RPMI7951 (cell line): Measurements from ENCODE around the gene NELFA. TPM values are rescaled to one million over a fixed set of nuclear protein-coding genes. Genes with fewer than 3 reads are reported as not detected.
"Not testable (repeated sequence)": the region's sequence is repeated elsewhere in the genome, so short reads cannot be mapped to it uniquely, and the experiment has no call there.

Experiments
- DNase-seq: peaks from one replicate; pipeline ENCODE4 v3.0.0-alpha.2; 2012; ENCODE audit warnings: low read depth
- total RNA-seq: library from RNA; depleted of rRNA; stranded (reverse); fragments of >200 nt; shearing (Covaris generic); gene quantifications from 2 replicates; pipeline ENCODE4 v1.2.3, GENCODE V29; 2014

Gene NELFA
- total RNA-seq, 1 experiment from 2014 or later: 12.5 TPM

DNA sequence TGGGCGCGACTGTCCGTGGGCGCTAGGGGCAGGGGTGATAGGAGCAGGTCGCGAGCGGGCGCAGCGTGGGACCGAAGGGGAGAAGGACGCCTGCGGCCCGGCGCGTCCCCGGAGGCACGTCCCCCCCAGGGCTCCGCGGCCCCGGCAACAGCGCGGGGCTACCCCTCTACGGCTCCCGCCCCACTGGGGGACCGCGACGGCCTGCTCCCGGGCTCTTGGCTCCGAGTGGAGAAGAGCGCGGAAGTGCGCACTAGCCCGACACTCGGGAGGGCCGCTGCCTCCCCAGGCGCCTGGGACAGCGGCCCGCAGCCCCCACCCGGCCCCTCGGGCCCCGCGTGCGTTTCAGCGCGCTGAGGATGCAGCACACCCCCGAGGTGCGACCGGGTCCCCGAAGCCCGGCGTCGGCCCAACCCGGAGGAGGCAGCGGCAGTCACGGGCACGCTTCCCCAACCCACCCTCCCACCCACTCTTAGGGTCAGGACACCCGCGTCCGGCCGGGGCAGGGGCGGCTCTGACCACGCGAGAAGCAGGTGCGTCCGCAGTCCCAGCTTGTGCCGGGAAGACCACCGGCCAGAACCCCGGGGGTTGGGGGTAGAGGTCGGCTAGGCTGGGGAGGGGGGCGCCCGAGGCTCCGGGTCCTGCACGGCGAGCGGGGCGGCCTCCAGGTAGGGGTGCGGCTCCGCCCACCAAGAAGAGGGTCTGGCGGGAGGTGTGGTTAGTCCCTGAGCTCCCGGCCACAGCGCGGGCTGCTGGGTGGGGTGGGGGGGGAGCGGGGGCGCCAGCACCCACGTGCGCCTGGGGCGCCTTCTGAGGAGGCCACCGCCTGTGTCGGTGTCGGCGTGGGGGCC, 31.8 kb upstream of the NELFA start:
- no peak for DNase-seq

DNA sequence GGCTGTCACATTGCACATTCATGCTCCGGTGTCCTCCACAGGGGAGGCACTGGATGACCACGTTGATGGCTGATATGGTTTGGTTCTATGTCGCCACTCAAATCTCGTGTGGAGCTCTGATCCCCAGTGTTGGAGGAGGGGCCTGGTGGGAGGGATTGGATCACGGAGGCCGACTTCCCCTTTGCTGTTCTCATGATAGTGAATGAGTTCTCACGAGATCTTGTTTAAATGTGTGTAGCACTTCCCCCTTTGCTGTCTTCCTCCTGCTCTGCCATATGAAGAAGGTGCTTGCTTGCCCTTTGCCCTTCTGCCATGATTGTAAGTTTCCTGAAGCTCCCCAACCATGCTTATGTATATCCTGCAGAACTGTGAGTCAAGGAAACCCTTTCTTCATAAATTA, 28.1 kb upstream of the NELFA start:
- no peak for DNase-seq

DNA sequence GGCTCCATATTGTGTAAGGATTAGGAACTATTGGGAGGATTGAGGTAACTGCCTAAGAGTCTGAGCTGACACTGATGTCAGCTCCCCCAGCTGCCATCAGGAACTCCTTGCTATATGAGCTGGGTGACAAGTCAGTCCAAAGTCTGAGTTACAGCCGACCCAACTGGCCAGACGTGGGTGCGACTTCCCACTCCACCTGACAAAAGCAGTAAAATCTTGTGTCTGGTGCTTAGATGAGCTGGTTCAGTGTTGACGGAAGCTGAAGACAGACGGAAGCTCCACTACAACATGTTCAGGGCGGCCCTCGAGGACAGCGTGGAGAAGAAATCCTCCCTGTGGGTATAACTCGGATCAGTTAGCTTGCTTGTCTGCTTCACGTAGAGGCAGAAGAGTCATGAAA, 27.6 kb upstream of the NELFA start:
- no peak for DNase-seq

DNA sequence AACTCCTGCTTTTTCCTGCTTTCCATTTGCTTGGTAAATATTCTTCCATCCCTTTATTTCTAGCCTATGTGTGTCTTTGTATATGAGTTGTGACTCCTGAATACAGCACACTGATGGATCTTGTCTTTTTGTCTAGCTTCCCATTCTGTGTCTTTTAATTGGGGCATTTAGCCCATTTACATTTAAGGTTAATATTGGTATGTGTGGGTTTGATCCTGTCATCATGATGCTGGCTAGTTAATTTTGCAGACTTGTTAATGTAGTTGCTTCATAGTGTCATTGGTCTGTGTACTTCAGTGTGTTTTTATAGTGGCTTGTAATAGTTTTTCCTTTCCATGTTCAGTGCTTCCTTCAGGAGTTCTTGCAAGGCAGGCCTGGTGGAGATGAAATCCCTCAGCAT, 22.4 kb upstream of the NELFA start:
- DNase-seq: not testable (repeated sequence)

DNA sequence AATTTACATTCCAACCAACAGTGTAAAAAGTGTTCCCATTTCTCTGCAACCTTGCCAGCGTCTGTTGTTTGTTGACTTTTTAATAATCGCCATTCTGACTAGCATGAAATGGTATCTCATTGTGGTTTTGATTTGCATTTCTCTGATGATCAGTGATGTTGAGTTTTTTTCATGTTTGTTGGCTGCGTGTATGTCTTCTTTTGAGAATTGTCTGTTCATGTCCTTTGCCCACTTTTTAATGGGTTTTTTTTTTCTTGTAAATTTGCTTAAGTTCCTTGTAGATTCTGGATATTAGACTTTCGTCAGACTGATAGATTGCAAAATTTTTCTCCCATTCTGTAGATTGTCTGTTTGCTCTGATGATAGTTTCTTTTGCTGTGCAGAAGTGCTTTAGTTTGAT, 18.3 kb upstream of the NELFA start:
- not testable (repeated sequence) for DNase-seq

DNA sequence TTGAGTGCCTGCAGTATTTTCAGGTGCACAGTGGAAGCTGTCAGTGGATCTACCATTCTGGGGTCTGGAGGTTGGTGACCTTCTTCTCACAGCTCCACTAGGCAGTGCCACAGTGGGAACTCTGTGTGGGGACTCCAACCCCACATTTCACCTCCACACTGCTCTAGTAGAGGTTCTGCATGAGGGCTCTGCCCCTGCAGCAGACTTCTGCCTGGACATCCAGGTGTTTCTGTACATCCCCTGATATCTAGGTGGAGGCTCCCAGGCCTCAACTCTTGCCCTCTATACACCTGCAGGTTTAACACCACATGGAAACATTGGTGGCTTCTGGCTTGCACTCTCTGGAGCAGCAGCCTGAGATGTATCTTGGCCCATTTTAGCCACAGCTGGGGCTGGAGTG, 17.0 kb upstream of the NELFA start:
- DNase-seq: no peak

DNA sequence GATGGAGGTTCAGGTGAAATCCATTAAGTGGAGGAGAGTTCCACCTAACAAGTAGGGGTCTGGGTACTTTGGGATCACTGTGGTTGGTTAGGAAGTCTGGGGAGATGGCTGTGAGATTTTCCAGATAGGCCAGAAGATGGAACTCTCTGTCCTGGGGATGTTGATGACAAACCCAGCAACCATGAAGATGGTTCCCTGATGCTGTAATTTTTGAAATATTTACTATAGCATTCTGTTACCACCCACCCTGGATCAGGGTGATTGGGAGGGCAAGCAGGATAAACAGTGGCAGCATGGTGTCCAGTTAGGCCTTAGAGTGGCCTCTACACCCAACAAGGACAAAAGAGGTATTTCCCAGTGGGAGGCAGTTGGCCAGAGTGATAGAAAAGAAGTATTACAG, 15.9 kb upstream of the NELFA start:
- no peak for DNase-seq

DNA sequence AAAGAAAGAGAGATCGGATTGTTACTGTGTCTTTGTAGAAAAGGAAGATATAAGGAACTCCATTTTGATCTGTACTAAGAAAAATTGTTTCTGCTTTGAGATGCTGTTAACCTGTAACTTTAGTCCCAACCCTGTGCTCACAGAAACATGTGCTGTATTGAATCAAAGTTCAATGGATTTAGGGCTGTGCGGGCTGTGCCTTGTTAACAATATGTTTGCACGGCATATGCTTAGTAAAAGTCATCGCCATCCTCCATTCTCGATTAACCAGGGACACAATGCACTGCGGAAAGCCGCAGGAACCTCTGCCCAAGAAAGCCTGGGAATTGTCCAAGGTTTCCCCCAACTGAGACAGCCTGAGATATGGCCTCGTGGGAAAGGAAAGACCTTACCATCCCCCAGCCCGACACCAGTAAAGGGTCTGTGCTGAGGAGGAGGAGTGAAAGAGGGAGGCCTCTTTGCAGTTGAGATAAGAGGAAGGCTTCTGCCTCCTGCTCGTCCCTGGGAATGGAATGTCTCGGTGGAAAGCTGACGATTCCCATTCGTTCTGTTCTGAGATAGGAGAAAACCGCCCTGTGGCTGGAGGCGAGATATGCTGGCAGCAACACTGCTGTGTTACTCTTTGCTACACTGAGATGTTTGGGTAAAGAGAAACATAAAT, 12.7 kb upstream of the NELFA start:
- DNase-seq: not testable (repeated sequence)

DNA sequence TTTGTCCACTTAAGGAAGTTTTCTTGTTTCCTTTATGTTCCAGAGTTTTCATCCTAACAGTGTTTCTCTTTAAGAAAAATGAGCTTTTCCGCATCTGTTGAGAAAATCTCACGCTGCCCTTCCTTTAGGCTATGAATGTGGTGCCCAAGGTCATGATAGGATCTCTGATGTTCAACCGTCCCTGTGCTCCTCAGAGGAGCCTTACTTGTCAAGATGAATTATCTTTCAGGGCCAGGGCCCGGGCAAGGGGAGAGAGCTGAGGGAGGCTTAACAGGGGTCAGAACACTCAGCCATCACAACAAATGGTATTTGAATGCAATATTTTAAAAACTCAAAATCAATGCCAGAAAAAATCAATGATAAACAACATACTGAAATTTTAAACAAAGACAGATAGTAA, 6.2 kb upstream of the NELFA start:
- DNase-seq: no peak

DNA sequence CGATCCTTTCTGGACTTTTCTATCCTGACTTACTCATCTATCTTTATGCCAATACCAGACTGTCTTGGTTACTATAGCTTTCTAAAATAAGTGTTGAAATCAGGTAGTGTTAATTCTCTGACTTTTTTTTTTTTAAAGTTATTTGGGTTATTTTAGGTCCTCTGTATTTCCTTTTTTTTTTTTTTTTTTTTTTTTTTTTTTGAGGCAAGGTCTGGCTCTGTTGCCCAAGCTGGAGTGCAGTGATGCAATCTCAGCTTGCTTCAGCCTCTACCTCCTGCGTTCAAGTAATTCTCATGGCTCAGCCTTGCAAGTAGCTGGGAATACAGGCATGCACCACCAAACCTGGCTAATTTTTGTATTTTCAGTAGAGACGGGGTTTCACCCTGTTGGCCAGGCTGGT, 2.8 kb upstream of the NELFA start:
- DNase-seq: no peak

DNA sequence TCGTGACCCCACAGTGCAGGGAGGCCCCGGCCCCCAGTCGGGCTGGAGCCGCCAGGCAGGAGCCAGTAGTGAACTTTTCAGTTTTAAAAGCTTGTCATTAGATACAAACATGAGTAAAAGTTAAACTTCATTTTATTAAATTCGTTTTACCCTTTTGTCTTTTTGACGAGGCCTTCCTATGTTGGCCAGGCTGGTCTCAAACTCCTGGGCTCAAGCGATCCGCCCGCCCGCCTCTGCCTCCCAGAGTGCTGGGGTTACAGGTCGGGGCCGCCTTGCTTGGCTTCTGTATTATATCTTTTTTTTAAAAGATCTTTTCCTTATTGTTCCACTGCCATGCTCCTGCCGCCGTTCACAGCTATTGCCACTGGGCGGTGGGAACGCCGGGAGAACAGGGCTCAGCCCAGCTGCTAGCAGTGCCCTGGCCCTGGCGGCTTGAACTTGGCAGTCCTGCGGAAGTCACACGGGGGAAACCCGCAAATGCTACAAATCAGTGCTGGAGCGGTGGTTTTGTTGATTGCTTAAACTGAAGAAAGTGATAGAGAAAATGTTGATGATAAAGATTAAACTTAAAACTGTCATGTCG, 968 bp upstream of the NELFA start:
- peak; percentile 75 for DNase-seq

DNA sequence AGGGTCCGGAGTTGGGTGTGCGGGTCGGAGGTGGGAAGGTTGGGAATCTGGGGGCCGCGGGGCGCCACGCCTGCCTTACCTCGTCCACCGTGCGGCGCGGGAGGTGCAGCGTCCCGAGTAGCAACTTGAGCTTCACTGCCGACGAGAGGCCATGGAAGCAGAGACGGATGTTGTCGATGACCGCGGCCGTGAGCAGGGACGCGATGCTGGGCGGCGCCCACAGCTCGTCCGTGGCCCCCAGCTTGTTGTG, 178 bp downstream of the NELFA start:
- no peak for DNase-seq

DNA sequence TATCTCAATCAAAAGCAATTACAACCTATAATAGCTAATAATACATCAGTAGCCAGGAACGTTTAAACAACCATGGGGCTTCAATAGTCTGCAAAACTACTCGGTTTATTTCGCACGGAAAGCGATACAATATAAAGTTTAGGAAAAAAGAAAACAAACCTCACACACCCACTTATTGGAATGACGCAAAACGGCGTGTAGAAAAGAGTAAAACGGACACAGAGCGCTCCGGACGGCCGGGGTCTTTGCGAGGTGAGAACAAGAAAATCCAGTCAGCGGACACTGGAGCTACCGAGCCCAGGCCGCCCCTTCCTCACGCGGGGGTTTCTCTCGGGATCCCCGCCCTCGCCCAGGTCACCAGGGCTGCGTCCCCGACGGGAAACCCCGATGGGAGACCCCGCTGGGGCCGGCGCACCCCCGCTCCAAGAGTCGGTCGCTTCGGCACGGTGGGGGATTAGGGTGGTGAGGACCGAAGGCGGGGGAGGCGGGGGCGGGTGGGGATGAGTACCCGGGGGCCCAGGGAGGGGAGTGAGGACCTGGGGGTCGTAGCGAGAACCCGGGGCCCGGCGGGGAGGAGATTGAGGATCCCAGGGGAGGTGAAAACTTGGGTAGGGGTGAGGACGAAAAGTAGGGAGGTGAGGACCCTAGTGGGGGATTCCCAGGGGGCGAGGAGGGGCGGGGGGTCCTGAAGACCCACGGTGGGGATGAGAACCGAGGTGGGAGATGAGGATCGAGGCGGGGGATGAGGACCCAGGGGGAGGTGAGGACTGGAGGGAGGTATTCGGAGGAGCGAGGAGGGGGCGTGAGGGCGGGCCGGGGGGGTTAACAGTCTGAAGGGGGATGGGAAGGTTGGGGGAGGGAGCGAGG, 737 bp downstream of the NELFA start:
- DNase-seq: no peak

DNA sequence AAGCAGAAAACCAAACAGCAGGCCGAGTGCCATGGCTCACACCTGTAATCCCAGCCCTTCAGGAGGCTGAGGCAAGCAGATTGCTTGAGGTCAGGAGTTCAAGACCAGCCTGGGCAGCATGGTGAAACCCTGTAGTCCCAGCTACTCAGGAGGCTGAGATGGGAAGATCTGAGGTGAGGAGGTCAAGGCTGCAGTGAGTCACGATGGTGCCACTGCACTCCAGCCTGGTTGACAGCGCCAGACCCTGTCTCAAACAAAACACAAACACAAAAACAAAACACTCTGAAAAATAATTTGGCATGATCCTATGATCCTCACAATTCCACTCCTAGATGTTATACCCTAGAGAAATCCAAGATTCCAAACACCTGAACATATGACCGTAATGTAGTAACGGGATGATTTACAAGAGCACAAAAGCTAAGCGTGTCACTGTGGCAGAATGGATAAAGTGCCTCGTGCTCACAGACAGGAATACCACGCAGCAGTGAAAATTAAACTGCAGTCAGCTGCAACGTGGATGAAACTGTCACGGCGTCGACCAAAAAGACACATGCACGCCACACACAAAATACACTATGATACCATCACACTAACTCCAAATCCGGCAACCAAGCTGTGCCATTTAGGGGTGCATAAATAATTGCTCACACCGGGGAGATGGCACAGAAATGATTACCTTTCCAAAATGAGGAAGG, 1.7 kb downstream of the NELFA start:
- DNase-seq: peak; percentile 9

DNA sequence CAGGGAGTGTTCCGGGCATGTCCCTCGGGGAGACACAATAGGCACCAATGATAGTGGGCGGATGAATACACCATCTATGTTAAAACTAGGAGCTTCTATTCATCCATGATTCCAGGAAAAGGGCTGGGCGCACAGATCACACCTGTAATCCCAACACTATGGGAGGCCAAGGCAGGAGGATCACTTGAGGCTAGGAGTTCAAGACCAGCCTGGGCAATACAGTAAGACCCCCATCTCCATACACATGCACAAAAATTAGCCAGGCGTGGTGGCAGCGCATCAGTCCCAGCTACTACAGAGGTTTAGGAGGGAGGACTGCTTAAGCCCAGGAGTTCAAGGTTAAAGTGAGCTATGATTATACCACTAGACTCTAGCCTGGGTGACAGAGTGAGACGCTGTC, 2.4 kb downstream of the NELFA start:
- no peak for DNase-seq

DNA sequence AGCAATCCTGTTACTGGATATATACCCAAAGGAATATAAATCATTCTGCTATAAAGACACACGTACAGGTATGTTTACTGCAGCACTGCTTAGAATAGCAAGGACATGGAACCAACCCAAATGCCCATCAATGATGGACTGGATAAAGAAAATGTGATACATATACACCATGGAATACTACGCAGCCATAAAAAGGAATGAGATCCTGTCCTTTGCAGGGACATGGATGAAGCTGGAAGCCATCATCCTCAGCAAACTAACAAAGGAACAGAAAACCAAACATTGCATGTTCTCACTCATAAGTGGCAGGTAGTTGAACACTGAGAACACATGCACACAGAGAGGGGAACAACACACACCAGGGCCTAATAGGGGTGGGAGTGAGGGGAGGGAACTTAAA, 5.4 kb downstream of the NELFA start:
- DNase-seq: not testable (repeated sequence)

DNA sequence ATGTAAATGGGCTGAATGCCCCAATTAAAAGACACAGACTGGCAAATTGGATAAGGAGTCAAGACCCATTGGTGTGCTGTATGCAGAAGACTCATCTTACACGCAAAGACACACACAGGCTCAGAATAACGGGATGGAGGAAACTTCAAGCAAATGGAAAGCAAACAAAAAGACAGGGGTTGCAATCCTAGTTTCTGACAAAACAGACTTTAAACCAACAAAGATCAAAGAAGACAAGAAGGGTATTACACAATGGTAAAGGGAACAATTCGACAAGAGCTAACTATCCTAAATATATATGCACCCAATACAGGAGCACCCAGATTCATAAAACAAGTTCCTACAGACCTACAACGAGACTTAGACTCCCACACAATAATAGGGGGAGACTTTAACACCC, 9.5 kb downstream of the NELFA start:
- DNase-seq: not testable (repeated sequence)

DNA sequence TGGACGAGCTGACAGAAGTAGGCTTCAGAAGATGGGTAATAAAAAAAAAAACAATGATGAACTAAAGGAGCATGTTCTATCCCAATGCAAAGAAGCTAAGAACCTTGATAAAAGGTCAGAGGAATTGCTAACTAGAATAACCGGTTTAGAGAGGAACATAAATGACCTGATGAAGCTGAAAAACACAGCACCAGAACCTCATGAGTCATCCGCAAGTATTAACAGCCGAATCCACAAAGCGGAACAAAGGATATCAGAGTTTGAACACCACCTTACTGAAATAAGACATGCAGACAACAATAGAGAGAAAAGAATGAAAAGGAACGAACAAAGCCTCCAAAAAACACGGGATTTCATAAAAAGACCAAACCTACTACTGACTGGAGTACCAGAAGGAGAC, 10.5 kb downstream of the NELFA start:
- DNase-seq: no peak

DNA sequence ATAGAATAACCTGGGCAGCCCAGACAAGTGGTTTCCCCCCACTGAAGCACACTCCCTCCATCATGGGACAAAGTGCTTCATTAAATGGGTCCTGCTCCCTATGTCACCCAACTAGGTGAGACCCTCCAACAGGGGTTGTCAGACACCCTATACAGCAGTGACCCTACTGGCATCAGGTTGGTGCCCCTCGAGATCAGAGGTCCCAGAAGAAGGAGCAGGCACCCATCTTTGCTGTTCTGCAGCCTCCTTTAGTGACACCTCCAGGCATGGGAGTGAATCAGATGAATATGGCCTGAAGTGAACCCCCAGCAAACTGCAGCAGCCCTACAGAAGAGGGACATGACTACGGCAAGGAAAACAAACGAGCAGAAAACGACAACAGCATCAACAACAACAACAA, 11.1 kb downstream of the NELFA start:
- DNase-seq: no peak

DNA sequence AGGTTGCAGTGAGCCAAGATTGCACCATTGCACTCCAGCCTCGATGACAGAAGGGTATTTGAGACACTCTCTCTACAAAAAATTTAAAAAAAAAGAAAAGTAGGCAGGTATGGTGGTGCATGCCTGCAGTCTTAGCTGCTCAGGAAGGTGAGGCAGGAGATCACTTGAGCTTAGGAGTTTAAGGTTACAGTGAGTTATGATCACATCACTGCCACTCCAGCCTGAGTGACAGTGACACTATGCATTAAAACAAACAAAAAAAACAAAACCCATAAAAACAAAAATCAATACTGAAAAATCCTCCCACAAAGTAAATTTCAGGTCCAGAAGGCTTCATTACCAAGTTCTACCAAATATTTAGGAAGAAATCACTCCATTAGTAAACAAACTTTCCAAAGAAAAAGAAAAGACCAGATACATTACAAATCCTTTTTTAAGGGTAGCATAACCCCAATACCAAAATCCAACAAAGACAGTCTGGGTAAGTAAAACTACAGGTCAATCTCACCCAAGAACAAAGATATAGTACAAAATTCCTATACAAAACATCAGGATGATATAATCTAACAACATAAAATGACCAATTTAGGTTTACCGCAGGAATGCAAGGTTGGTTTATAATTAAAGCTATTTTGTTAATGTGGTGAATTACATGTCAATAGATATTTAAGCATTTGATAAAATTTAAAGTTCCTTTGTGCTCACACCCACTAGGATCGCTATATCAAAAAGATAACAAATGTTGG, 11.7 kb downstream of the NELFA start:
- DNase-seq: no peak

DNA sequence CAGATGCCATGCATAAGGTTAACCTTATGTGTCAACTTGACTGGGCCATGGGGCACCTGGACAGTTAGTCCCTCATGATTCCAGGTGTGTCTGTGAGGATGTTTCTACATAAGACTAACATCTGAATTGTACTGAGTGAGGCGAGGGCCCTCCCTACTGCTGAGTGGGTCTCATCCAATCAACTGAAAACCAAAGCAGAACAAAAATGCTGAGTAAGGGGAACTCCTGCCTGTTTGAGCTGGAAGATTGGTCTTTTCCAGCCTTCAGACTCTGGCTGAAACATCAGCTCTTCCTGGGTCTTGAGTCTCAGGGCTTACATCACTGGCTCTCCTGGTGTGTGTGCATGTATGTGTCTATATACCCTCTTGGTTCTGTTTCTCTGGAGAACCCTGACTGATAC, 13.8 kb downstream of the NELFA start:
- no peak for DNase-seq
